Inflammatory macrophage (primary cell): ENCODE results near the gene ERGIC3.
"Not testable (repeated sequence)": the region's sequence is repeated elsewhere in the genome, so short reads cannot be mapped to it uniquely, and the experiment has no call there.

Experiments
- DNase-seq, 2 donors: peaks; one replicate each; pipeline ENCODE4 v3.0.0-alpha.2; 2020 to 2022
- total RNA-seq, 18 experiments: gene quantifications; one replicate each; lab custom pipeline; 2026; ENCODE audit warnings: mixed read lengths in 6 of 18, inconsistent platforms in 2 of 18; lab: John Stamatoyannopoulos, UW

Gene ERGIC3
- 73.4 to 134 (median 103) reads per million in 18 experiments for total RNA-seq

DNA sequence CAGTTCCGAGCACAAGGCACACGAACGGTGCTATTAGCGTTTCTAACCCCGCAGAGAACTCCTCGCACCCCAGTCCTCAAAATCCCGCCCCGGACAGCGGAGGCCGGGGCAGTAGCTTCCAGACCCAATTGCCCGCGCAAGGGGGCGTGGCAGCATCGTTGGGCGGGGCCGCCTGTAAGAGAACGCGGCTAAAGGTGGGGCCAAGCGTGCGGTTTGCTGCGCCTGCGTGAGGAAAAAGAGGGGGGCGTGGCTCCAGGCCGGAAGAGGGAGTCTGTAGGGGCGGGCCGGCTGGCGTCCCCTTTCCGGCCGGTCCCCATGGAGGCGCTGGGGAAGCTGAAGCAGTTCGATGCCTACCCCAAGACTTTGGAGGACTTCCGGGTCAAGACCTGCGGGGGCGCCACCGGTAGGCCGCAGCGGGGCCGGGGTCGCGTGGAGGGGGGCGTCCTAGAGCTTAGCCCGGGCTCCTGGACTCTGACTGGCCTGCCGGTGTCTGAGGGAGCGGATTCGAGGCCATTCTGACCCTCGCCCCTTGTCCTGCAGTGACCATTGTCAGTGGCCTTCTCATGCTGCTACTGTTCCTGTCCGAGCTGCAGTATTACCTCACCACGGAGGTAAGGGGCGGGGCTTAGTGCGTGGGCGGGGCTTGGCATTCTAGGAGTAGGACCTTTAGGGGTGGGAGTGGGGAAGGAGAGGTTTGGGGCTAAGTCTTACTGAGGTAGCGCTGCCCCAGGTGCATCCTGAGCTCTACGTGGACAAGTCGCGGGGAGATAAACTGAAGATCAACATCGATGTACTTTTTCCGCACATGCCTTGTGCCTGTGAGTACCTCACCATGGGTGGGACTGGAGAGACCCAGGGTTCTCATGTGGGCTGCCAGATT lies at the start of gene ERGIC3:
ERGIC3 (plus strand) TSS at position 296 of the 880 bp plus-strand sequence; CDS start at position 316, 20 bp downstream.
- peak; percentile 98 for DNase-seq

GRCh38 chr20:35492352-35492751 lies 49.5 kb upstream of the ERGIC3 start:
- DNase-seq, result no peak

DNA sequence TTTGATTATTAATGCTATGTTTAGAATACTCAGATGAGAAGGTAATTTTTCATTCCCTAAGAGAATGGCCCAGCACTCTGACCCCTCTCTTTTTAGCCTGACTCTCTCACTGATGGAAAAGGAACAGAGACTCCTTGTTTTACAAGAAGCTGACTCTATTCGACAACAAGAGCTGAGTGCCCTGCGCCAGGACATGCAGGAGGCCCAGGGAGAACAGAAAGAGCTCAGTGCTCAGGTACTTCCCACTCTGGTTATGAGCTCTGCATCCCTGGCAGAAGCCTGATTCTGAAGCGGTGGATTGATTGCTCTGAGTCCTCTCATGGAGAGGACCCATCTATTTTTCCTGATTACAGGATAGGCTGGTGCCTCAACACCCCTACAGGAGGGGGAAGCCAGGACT lies 45.4 kb upstream of the ERGIC3 start:
- DNase-seq, result no peak

DNA sequence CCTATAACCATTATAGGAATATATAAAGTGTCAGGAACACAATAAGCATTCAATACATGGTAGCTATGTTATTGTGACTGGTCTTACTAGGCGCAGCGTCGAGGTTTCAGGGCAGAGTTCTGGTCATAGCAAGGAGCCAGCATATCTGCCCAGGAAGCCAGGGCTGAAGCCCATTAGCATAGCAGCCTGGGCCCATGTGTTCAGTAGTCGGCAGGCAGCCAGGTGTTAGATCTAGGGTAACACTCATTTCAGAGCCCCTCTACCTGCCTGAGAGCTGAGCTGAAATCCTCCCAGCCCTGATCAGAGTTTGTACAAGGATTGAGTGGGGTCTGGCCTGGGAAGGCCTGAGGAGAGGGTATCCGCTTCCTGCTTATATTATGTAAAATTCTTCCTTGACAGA lies 44.6 kb upstream of the ERGIC3 start:
- no peak for DNase-seq

DNA sequence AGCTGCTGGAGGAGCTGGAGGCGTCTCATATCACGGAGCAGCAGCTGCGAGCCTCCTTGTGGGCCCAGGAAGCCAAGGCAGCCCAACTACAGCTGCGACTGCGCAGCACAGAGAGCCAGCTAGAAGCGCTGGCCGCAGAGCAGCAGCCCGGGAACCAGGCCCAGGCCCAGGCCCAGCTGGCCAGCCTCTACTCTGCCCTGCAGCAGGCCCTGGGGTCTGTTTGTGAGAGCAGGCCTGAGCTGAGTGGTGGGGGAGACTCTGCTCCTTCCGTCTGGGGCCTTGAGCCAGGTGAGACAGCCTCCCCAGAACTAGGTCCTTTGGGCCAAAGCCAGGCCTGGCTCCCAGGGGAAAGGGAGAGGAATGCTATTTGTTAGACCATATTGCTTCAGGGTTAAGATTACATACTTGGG lies 44.1 kb upstream of the ERGIC3 start:
- no peak for DNase-seq

DNA sequence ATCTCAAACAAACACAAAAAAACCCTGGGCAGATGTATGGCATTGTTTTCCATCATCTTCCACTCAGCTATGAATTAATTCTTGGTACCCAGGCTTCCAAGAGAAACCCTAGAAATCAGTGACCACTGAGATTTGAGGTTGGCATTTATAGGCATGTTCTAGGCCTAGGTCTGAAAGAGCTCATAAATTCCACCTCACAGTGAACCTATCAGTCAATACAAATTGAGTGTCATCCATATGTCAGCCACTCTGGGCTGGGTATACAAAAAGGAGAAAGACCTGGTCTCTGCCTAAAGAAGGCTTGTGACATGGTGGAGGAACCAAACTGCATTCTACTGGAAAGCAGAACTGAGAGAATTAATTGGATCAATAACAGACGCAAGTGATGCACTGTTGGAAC lies 42.6 kb upstream of the ERGIC3 start:
- DNase-seq, result no peak

- DNase-seq, result peak; percentile 32 to 59
These were observed 39.5 kb upstream of the ERGIC3 start for GRCh38 chr20:35502352-35502751.

DNA sequence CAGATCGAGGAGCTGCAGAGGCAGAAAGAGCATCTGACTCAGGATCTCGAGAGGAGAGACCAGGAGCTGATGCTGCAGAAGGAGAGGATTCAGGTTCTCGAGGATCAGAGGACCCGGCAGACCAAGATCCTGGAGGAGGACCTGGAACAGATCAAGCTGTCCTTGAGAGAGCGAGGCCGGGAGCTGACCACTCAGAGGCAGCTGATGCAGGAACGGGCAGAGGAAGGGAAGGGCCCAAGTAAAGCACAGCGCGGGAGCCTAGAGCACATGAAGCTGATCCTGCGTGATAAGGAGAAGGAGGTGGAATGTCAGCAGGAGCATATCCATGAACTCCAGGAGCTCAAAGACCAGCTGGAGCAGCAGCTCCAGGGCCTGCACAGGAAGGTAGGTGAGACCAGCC lies 38.6 kb upstream of the ERGIC3 start:
- no peak for DNase-seq

DNA sequence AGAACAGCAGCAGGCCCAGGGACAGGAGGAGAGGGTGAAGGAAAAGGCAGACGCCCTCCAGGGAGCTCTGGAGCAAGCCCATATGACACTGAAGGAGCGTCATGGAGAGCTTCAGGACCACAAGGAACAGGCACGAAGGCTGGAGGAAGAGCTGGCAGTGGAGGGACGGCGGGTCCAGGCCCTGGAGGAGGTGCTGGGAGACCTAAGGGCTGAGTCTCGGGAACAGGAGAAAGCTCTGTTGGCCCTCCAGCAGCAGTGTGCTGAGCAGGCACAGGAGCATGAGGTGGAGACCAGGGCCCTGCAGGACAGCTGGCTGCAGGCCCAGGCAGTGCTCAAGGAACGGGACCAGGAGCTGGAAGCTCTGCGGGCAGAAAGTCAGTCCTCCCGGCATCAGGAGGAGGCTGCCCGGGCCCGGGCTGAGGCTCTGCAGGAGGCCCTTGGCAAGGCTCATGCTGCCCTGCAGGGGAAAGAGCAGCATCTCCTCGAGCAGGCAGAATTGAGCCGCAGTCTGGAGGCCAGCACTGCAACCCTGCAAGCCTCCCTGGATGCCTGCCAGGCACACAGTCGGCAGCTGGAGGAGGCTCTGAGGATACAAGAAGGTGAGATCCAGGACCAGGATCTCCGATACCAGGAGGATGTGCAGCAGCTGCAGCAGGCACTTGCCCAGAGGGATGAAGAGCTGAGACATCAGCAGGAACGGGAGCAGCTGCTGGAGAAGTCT lies 37.9 kb upstream of the ERGIC3 start:
- no peak for DNase-seq

DNA sequence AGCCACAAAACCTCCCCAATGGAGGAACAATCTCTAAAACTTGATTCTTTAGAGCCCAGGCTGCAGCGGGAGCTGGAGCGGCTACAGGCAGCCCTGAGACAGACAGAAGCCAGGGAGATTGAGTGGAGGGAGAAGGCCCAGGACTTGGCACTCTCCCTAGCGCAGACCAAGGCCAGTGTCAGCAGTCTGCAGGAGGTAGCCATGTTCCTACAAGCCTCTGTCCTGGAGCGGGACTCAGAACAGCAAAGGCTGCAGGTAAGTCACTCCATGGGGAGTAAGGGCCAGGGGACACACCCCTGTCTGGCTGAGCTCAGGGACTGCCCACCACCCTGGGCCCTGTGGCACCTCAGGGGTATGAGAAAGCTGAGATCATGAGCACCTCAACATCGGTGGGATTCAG lies 37.1 kb upstream of the ERGIC3 start:
- no peak for DNase-seq

DNA sequence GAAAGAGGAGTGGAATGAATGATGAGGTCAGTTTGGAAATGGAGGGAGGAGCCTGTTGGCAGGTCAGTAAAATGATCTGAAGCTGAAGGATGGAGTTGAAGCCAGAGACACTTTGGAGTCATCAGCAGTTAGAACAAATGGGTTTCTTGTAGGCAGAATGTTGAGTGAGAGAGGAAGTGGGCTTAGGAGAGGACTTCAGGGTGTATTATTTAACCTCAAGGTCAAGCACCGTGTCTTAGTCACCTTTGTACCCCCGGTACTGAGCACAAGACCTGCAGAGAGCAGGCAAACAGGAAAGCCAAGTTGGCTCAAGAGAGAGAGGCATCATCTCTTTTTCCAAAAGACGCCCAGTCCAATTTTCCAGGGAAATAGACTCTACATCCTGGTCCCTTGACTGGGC lies 35.7 kb upstream of the ERGIC3 start:
- no peak for DNase-seq

GRCh38 chr20:35506872-35507638 lies 34.8 kb upstream of the ERGIC3 start:
- DNase-seq, result no peak

DNA sequence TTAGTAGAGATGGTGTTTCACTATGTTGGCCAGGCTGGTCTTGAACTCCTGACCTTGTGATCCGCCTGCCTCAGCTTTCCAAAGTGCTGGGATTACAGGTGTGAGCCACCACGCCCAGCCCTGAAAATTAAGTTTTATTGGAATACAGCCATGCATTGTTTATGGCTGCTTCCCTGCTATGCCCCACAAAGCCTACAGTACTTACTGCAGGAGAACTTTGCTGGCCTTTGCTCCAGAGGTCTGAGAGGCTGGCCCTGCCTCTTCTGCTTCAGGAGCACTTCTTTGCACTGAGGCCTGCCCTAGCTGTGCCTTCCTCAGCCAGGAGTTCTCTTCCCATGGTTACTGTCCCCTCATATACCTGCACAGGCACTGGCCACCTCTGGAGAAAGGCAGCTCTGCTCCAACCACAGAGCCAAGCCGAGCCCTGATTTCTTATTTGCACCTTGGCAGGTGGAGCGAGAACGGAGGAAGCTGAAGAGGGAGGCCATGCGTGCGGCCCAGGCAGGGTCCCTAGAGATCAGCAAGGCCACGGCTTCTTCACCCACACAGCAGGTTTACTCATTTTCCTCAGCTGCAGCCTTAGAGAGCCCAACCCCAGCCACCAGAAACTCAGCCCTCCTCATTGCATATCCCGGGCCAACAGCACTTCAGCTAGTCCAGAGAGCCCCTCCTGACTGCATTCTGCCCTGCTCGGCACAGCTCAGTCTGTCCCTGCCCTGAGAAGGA lies 33.2 kb upstream of the ERGIC3 start:
- DNase-seq, result no peak

DNA sequence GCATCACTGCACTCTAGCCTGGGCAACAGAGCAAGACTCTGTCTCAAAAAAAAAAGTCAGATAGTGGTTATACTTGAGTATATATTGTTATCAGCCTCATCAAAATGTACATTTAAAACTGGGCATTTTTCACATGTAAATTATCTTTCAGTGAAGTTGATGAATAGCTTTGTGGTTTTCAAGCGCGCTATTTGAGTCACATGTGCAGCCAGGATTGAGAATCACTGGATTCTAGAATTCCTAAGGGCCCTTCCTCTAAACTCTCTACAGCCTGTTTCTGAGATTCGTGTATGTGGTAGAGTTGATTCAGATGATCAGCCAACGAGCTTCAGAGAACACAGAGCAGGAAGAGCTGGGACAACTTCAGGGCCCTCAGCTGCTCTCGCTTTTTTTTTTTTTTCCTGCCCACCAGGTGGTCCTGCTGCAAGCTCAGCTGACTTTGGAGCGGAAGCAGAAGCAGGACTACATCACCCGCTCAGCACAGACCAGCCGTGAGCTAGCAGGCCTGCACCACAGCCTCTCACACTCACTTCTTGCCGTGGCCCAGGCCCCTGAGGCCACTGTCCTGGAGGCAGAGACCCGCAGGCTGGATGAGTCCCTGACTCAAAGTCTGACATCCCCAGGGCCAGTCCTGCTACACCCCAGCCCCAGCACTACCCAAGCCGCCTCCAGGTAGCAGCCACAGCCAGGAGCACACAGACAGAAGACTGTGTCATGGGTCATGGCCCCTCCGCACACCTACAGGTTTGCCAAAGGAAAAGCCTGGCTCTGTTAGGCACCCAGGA lies 30.7 kb upstream of the ERGIC3 start:
- no peak for DNase-seq

DNA sequence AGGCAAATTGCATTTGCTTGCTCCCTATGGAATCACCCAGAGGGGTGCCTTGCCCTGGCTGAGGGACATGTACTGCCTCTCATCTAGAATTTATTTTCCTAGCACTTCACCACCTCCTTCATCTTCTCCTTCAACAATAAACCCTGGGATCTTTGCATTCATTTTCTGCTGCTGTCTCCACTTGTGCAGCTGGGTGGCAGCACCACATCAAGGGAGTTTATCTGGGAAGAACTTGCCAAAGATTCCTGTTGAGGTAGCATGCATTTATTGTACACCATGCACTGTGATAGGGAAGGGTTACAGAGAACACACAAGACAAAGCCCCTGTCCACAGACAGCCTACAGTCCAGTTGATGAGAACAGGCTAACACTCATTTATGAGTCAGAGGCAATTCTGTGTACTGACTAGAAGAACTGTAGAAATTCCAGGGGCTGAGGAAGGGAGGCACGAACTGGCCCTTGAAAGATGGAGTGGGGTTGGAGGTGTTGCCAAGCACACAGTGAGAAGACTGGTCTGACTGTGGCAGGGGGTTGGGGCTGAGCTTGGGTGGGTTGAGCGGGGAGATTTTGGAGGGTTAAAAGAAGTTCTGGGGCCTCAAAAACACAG lies 30.0 kb upstream of the ERGIC3 start:
- DNase-seq, result no peak

GRCh38 chr20:35514371-35514932 lies 27.4 kb upstream of the ERGIC3 start:
- DNase-seq, result no peak

DNA sequence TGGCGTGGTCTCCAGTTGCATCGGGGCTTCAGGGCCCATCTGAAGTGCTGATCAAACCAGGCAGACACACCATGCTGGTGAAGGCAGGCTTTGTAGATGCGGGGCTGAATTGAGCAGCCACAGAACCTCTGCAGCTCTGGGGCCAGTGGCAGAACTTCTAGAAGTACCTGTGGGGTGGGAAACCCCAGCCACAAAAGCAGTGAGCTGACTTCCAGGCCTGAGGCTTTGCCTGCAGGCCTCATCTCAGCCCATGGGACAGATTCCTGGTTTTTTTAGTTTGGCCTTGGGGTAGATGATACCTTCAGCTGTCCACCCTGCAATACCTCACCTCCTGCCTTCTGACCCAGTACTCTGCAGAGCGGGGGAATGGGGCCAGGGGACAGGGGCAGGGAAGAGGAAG lies 26.5 kb upstream of the ERGIC3 start:
- no peak for DNase-seq

DNA sequence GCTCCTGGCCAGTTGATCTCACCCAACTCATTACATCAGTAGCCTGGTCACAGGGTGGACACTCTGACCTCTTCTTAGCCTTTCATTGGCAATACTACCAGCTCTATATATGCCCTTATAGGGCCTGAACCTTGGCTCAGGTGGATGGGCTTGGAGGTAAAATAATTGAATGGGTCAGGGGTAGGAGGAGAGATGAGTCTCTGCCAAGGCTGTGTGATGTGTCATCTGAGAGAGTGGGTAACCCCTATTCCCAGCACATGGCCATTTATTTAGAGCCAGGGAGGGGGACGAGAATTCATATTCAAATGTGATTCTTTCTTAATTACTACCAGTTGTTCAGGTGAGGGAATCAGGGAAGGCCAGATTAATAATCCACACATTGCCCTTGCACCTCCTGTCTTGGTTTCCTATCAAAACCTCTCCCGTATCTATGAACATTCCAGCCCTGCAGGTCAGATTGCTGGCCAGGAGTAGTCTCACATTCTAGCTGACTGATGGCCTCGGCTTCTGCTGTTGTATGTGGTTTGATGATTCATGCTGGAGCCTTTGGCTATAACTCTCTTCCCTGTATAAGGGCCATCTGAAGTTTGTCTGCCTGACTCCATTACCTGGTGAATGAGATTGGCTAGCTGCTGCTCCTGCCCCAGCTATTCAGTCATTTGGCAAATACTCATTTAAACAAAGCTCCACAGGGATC lies 25.8 kb upstream of the ERGIC3 start:
- no peak for DNase-seq

GRCh38 chr20:35517125-35517524 lies 24.8 kb upstream of the ERGIC3 start:
- no peak for DNase-seq

DNA sequence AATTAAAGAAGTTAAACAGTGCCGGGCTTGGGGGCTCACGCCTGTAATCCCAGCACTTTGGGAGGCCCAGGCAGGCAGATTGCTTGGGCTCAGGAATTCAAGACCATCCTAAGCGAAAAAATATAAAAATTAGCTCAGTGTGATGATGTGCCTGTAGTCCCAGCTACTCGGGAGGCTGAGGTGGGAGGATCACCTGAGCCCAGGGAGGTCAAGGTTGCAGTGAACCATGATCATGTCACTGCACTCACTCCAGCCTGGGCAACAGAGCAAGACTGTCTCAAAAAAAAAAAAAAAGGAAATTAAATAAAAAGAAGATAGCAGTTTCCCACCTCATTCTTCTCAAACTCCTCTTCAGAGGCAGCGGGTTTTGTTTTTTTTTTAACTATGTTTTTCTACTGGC lies 24.1 kb upstream of the ERGIC3 start:
- DNase-seq, result not testable (repeated sequence)
